Omental fat pad (tissue), 4 donors: Measurements from ENCODE around the gene AZIN2. TPM values are rescaled to one million over a fixed set of nuclear protein-coding genes. Genes with fewer than 3 reads are reported as not detected.

Experiments used
- ATAC-seq: fragments of 150-250 bp; one replicate; pipeline ENCODE4 v1.9.1; 2016; ENCODE audit warnings: mild to moderate bottlenecking, moderate library complexity; ENCODE audit not compliant: low FRiP score
- DNase-seq: peaks from one replicate; pipeline ENCODE4 v3.0.0-alpha.2; 2019; ENCODE audit warnings: low spot score
- total RNA-seq, 4 donors: library from RNA; depleted of rRNA; stranded (reverse); fragments of >200 nt; gene quantifications; one replicate each; pipeline ENCODE4 v1.1.0, GENCODE V29; 2016
- TF ChIP-seq, protein P1 (sequence below), 3 donors: fragments of 450-650 bp; IDR thresholded peaks; one replicate each; pipeline ENCODE4 v1.5.1; 2016 to 2017; ENCODE audit warnings: antibody characterized with exemption in 3 of 3, mild to moderate bottlenecking in 3 of 3, moderate library complexity in 2 of 3

AZIN2 gene
- total RNA-seq, 4 donors from 2014 or later, result 1.8 to 5.3 (median 3.5) TPM

- TF ChIP-seq, protein P1, sequence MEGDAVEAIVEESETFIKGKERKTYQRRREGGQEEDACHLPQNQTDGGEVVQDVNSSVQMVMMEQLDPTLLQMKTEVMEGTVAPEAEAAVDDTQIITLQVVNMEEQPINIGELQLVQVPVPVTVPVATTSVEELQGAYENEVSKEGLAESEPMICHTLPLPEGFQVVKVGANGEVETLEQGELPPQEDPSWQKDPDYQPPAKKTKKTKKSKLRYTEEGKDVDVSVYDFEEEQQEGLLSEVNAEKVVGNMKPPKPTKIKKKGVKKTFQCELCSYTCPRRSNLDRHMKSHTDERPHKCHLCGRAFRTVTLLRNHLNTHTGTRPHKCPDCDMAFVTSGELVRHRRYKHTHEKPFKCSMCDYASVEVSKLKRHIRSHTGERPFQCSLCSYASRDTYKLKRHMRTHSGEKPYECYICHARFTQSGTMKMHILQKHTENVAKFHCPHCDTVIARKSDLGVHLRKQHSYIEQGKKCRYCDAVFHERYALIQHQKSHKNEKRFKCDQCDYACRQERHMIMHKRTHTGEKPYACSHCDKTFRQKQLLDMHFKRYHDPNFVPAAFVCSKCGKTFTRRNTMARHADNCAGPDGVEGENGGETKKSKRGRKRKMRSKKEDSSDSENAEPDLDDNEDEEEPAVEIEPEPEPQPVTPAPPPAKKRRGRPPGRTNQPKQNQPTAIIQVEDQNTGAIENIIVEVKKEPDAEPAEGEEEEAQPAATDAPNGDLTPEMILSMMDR (IDR thresholded peaks at IDR 0.05), result no peak
- peak; percentile 35 for DNase-seq
- ATAC-seq, result no peak
Observed at GRCh38 chr1:33086384-33086850, 5.5 kb downstream of the AZIN2 start.

GRCh38 chr1:33087677-33088076 is 6.7 kb downstream of the AZIN2 start:
- TF ChIP-seq, protein P1 (IDR thresholded peaks at IDR 0.05), result no peak
- DNase-seq, result no peak
- no peak for ATAC-seq

- TF ChIP-seq, protein P1 (IDR thresholded peaks at IDR 0.05), result no peak
- ATAC-seq, result no peak
- no peak for DNase-seq
Observed at GRCh38 chr1:33088119-33088906, 7.4 kb downstream of the AZIN2 start.

- TF ChIP-seq, protein P1 (IDR thresholded peaks at IDR 0.05), result no peak
- no peak for DNase-seq
- ATAC-seq, result no peak
Observed at GRCh38 chr1:33089457-33089856, 8.5 kb downstream of the AZIN2 start.

- no peak for DNase-seq
- TF ChIP-seq, protein P1 (IDR thresholded peaks at IDR 0.05), result no peak
- no peak for ATAC-seq
Observed at GRCh38 chr1:33092438-33092837, 11.5 kb downstream of the AZIN2 start.

DNA sequence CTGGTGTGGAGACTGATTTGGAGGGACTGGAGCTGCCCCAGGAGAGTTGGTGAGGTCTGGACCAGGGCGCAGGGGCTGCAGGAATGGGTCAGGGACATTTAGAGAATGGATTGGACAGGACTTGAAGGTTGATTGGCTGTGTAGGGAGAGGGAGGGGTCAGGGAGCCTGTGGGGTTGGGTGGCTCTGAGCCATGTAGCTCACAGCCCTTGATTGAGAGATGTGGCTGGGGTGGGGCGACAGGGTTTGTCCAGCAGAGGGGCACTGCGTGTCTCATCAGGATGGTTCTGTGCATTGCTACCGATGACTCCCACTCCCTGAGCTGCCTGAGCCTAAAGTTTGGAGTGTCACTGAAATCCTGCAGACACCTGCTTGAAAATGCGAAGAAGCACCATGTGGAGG is 12.1 kb downstream of the AZIN2 start:
- DNase-seq, result no peak
- TF ChIP-seq, protein P1 (IDR thresholded peaks at IDR 0.05), result no peak
- no peak for ATAC-seq

DNA sequence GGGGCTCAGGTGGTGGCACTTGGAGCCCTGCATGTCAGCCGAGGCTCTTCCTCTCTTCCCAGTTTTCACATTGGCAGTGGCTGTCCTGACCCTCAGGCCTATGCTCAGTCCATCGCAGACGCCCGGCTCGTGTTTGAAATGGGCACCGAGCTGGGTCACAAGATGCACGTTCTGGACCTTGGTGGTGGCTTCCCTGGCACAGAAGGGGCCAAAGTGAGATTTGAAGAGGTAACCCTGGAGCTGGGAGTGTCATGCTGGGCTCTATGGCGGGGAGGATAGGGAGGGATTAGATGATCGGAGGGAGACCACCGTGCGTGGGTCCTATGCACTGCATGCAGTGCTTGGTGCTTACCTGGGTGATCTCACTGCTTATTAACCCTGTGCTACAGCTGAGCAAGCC is 13.5 kb downstream of the AZIN2 start:
- DNase-seq (no peak), ATAC-seq (no peak)
- TF ChIP-seq, protein P1 (IDR thresholded peaks at IDR 0.05), result no peak
